ENCODE measurements around the gene RLF. TPM values are rescaled to one million over a fixed set of nuclear protein-coding genes. Genes with fewer than 3 reads are reported as not detected.

RLF gene
- total and polyA plus RNA-seq, 2 donors from 2014 or later, result 3.5 to 15.8 TPM

DNA sequence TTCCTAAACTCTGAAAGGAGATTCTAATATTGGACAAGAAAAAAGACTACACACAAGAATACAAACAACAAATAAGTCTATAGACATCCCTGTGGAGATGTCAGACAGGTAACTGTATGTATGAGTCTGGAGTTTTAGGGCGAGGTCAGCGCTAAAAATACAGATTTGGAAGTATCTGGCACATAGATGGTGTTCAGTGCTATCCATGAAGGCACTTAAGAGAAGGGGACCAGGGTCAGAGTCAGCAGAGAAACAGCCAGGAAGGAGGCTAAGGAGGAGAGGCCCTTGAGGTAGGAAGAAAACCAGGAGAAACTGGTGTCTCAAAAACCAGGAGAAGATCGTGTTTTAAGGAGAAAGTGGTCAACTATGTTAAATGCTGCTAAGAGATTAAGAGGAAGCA, 114.9 kb downstream of the RLF start:
- FAIRE-seq, result no peak
- no peak overlapping the region for H3K9ac ChIP-seq (ENCODE audit: low read length in 3 of 3)

DNA sequence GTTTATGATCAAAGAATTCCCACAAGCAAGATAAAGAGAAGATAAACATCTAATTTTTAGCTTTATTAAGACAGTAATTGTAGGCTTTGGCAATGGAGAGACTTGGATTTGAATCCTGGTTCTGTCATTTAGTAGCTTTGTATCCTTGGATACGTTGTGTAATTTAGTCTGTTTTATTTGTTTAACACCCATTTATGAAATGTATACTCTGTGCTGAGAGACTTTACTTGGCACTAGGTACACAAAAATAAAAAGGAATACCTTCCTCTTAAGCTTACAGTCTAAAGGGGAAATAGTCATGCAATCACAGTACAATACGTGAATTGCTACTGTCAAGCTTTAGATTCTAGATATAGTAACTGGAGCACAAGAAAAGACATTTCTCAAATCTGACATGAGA, 120.7 kb downstream of the RLF start:
- Histone ChIP-seq H3K4me3 (ENCODE audit: low read length in 3 of 3) (no peak overlapping the region), H3K27ac (ENCODE audit: low read depth in 2 of 2, low read length in 2 of 2) (no peak overlapping the region), H3K9ac (ENCODE audit: low read length in 3 of 3) (no peak overlapping the region), H3K36me3 (ENCODE audit: control insufficient read depth in 2 of 3, insufficient read depth in 3 of 3, low read length in 3 of 3) (peaks cover 0 to 24% (median 12%) of the 10 kb centered on the region in 3 donors), H3K9me3 (ENCODE audit: control insufficient read depth in 2 of 3, insufficient read depth in 1 of 3, low read length in 3 of 3) (no peaks in the 10 kb centered on the region), H3K4me1 (ENCODE audit: control insufficient read depth in 2 of 3, insufficient read depth in 2 of 3, low read depth in 1 of 3, low read length in 3 of 3) (no peaks in the 10 kb centered on the region), H3K27me3 (ENCODE audit: control insufficient read depth, insufficient read depth, low read length) (no peaks in the 10 kb centered on the region)
- intact Hi-C loops (cut with DNase I), result no loop called here
- FAIRE-seq (no peak), DNase-seq (no peak)
- TF ChIP-seq, protein P1, sequence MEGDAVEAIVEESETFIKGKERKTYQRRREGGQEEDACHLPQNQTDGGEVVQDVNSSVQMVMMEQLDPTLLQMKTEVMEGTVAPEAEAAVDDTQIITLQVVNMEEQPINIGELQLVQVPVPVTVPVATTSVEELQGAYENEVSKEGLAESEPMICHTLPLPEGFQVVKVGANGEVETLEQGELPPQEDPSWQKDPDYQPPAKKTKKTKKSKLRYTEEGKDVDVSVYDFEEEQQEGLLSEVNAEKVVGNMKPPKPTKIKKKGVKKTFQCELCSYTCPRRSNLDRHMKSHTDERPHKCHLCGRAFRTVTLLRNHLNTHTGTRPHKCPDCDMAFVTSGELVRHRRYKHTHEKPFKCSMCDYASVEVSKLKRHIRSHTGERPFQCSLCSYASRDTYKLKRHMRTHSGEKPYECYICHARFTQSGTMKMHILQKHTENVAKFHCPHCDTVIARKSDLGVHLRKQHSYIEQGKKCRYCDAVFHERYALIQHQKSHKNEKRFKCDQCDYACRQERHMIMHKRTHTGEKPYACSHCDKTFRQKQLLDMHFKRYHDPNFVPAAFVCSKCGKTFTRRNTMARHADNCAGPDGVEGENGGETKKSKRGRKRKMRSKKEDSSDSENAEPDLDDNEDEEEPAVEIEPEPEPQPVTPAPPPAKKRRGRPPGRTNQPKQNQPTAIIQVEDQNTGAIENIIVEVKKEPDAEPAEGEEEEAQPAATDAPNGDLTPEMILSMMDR (IDR thresholded peaks at IDR 0.05; ENCODE audit: borderline replicate concordance, extremely low read depth, insufficient read depth), result no peak

More for the DNA sequence above, 114.9 kb downstream of the RLF start:
- Histone ChIP-seq H3K9me3 (ENCODE audit: control insufficient read depth in 2 of 3, insufficient read depth in 1 of 3, low read length in 3 of 3) (no peaks in the 10 kb centered on the region), H3K4me1 (ENCODE audit: control insufficient read depth in 2 of 3, insufficient read depth in 2 of 3, low read depth in 1 of 3, low read length in 3 of 3) (peaks cover 0 to 7% (median 4%) of the 10 kb centered on the region in 3 donors), H3K36me3 (ENCODE audit: control insufficient read depth in 2 of 3, insufficient read depth in 3 of 3, low read length in 3 of 3) (peaks cover 0 to 11% (median 4%) of the 10 kb centered on the region in 3 donors), H3K4me3 (ENCODE audit: low read length in 3 of 3) (no peak overlapping the region), H3K27me3 (ENCODE audit: control insufficient read depth, insufficient read depth, low read length) (no peaks in the 10 kb centered on the region), H3K27ac (ENCODE audit: low read depth in 2 of 2, low read length in 2 of 2) (no peak overlapping the region)
- intact Hi-C loops (cut with DNase I), result no loop called here
- TF ChIP-seq, protein P1 (IDR thresholded peaks at IDR 0.05; ENCODE audit: borderline replicate concordance, extremely low read depth, insufficient read depth), result no peak
- DNase-seq, result no peak

Other genes starting within 250 kb of the RLF start
- gene MFSD2A, start 206.2 kb upstream of the RLF start, total RNA-seq, result 10.5 TPM
- gene MFSD2A, start 206.2 kb upstream of the RLF start, polyA plus RNA-seq (ENCODE audit: insufficient read depth, low read depth, low replicate concordance), result 10.0 TPM
- gene CAP1, start 120.7 kb upstream of the RLF start, total RNA-seq, result 328 TPM
- 128 TPM for gene CAP1, start 120.7 kb upstream of the RLF start, polyA plus RNA-seq (ENCODE audit: insufficient read depth, low read depth, low replicate concordance)
- gene PPT1, start 64.1 kb upstream of the RLF start, total RNA-seq, result 95.5 TPM
- gene PPT1, start 64.1 kb upstream of the RLF start, polyA plus RNA-seq (ENCODE audit: insufficient read depth, low read depth, low replicate concordance), result 110 TPM
- gene TMCO2, start 86.5 kb downstream of the RLF start, total RNA-seq, result not detected
- gene TMCO2, start 86.5 kb downstream of the RLF start, polyA plus RNA-seq (ENCODE audit: insufficient read depth, low read depth, low replicate concordance), result not detected
- 42.6 TPM for gene ZMPSTE24, start 96.8 kb downstream of the RLF start, total RNA-seq
- gene ZMPSTE24, start 96.8 kb downstream of the RLF start, polyA plus RNA-seq (ENCODE audit: insufficient read depth, low read depth, low replicate concordance), result 31.2 TPM
- 13.8 TPM for gene COL9A2, start 155.9 kb downstream of the RLF start, total RNA-seq
- 16.6 TPM for gene COL9A2, start 155.9 kb downstream of the RLF start, polyA plus RNA-seq (ENCODE audit: insufficient read depth, low read depth, low replicate concordance)
- gene SMAP2, start 212.3 kb downstream of the RLF start, total RNA-seq, result 61.3 TPM
- 17.9 TPM for gene SMAP2, start 212.3 kb downstream of the RLF start, polyA plus RNA-seq (ENCODE audit: insufficient read depth, low read depth, low replicate concordance)